Fibroblast of skin of back (primary cell): ENCODE measurements around the gene TLN1.

Experiments
- DNase-seq: peaks from one replicate; pipeline ENCODE4 v3.0.0-alpha.2; 2013

TLN1 gene

DNA sequence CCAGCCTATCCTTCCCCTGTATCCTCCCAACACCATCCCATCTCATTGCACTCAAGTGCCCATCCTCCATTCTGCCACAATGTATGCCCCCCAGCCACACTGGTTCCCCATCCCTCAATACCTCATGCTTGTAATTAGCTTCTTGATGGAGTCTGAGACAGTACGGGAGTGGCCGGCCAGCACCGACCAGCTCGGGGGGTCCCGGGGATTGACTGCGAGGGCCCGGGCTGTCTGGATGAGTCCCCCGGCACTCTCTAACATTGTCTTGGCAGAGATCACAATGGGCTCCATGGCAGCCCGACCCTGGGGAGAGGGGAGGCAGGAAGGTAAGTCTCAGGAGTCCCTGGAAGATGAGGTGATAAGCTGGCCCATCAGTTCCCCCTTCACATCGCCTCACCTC is 25.0 kb downstream of the TLN1 start:
- DNase-seq: no peak

DNA sequence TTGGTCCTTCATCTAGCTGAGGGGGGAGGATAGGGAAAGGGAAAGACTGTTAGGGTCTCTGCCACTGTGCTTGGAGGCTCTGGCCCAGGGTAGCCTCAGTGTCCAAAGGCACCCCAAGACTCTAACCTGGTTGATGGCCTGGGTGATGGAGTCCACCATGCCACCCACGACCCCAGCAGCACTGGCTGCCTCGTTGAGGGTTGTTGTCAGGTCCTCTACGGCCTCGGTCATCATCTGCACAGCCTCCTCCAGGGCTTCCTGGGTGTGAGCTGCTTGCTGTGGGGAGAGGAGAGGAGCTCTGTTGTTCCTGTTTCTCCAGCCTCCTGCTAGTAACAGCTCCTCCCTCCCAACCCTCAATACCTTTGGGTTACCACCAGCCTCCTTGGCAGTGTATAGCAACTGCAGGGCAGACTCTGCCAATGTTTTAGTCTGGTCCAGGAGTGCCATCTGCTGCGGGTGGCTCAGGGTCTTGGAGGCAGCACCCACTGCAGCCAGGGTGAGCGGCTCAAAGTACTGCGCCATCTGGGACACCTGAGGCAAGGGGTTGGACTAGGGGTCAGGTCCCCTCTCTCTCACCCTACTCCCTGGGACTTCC is 26.1 kb downstream of the TLN1 start:
- no peak for DNase-seq

DNA sequence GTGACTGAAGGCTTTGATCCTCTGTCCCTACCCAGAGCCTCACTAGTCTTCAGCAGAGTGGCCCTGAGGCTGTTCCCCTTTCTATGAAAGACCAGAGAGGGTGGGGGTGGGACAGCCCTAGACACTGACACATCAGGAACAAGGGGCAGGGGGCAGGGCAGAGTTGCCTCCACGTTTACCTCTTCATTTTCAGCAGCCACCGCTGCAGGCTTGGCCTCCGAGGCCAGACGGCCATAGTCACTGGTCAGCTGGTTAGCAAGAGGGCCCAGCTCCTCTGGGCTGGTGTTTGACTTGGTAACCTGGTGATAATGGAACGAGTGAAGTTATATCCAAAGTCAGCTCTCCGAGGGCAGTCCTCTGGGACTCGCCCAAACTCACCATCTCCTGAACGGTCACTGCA is 26.6 kb downstream of the TLN1 start:
- no peak for DNase-seq

DNA sequence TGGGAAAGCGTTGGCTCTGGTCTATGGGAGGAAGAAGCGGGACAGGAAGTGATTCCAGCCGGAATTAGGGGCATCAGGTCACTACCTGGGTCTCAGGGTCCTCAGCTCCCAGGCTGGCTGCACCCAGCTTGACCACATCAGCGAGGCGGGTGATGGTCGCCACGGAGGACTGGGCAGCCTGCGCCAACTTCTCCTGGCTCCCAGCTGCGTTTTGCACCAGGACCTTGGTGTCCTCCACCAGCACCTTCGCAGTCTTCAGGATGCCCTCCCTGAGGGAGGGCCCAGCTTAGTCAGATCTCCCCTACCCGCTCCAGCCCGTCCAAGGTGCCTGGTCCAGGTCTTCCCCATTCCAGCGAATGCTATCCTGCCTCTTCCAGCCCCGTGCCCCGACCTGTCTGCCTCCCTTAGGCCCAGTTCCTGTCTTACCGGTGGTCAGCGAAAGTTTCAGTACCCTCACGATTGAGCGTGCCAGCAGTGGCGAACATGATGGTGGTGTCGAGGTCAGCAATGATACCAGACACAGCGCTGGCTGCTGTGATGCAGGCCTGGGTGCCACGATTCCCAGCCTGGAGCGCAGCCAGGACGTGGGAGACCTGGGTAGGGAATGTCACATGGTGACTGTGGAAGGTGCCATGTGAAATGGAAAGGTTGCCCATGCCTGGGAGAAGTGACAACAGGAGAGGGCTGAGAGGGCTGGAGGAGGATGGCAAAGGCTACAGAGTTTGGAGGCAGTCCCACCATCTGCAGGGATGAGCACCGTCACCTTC is 27.9 kb downstream of the TLN1 start:
- no peak for DNase-seq

DNA sequence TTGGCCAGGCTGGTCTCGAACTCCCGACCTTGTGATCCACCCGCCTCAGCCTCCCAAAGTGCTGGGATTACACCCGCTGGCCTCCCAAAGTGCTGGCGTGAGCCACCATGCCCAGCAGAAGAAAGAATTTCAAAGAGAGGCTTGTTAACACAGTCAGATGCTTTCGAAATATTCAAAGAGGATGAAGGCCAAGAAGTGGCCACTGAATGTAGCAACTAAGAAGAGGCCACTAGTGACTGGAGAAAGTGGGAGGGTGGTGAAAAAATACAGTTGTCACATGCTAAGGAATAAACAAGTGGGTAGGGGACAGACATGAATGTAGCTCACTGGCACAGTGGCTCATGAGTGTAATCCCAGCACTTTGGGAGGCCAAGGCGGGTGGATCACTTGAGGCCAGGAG is 29.3 kb downstream of the TLN1 start:
- DNase-seq: no peak

DNA sequence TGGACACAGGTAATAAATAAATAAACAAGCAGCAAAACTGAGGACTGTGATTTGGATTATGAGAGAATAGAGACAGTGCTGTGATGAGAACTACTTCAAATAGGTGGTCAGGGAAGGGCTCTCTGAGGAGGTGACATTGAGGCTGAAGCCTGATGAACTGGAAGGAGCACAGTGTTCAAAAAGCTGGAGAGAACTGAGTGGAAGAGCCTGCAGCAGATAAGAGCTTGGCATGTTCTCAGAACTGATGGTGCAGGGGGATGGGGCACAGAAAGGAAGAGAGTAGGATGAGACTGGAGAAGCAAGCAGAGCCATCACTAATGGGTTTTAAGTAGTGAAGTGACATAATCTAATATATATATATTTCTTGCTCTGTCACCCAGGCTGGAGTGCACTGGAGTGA is 31.1 kb downstream of the TLN1 start:
- DNase-seq: no peak

DNA sequence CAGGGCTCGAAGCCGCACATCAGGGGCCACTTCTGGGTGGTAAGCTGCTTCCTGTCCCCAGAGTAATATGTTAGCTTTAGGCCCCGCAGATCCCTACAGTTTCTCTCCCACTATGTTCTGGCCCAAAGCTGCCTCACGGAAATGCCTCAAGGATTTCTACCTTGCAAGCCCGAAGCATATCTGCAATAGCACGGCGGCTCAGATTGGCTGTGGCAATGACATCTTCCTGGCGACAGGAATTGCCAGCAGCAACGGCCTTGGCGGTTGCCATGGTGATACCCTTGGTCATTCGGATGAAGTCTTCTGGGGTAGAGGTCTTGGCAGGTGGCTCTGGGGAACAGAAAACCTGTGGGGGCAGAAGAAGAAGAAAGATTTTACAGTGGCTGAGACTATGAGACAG is 32.0 kb downstream of the TLN1 start:
- no peak for DNase-seq

DNA sequence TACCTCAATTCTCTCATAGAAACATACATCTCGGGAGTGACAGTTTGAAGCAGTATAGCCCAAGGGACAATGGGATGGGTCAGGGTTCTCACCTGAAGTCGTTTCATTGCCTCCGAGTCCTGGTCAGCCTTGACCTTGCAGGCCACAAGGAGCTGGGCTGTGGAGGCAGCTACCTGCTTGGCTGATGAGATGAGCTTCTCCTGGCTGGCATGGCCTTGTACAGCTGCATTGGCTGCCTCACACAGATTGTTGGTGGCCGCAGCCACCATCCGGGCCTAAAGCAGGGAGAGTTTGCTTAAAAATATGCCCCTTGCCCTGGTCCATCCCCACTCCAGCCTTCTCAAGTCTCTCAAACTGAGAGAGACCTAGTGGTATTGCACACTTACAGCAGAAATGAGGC is 33.8 kb downstream of the TLN1 start:
- DNase-seq: no peak

DNA sequence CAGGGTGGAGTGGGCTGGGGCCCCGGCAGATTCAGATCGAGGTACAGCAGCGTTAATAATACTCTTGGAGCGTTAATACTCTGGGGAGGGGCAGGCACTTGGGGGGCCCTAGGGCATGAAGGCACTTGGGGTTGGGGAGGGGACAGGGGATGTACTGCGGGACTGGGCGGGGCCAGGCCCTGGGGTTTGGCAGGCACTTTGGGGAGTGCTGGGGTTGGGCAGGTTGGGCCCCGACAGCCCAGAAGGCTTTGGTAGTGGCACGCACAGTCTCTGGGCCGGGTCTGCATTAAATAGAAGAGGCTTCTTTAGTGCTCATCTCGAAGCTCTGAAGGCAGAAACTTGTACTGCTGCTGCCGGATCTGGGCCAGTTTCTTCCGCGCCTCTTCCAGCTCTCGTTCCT is 34.5 kb downstream of the TLN1 start:
- no peak for DNase-seq

DNA sequence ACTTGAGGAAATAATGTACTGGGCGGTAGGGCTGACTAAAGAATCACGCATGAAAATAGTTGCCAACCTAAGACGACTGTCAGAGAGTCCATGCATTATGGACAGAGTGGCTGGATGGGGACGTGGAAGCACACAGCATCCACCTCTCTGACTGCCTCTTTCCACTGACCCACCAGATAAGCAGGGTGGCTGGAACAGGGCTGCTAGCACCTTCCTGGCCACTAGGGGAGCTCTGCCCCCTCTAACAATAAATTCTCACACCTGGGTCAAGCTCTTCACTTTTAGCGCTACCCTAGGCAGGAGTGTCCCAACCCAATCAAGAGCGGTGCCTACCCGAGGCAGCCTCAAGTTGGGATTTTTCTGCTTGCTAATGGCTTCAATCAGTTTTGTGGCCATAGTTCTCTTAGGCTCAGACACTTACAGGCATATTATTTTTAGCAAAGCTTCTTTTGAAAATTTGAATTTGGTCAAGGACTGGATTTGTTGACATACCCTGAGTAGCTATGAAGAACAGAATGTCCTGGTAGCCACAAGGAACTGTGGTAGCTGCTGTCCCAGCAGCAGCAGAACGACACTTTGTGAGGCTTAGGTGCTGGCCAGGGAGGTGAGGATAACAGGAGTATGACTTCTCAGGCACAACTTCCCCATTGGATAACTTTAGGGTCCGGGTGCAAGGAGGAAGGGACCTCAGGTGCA is 35.3 kb downstream of the TLN1 start:
- DNase-seq: peak; percentile 34

DNA sequence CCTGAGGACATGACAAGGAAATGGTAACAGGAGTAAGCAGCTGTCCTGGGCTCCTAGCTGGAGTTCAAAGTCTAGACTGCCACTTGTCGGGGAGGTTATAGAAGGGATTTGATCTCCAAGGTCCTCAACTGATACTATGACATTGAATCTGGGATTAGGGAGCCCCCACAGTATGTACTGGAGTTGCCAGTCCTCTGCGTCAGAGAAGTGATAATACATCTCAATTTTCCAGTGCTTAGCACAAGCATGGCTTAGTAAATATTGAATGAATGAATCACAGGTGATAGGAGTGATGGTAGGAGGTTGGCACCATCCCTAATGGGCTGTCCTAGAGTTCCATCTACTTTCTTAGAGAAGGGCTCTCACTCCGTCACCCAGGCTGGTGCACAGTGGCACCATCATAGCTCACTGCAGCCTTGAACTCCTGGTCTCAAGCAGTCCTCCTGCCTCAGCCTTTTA is 36.0 kb downstream of the TLN1 start:
- no peak for DNase-seq

DNA sequence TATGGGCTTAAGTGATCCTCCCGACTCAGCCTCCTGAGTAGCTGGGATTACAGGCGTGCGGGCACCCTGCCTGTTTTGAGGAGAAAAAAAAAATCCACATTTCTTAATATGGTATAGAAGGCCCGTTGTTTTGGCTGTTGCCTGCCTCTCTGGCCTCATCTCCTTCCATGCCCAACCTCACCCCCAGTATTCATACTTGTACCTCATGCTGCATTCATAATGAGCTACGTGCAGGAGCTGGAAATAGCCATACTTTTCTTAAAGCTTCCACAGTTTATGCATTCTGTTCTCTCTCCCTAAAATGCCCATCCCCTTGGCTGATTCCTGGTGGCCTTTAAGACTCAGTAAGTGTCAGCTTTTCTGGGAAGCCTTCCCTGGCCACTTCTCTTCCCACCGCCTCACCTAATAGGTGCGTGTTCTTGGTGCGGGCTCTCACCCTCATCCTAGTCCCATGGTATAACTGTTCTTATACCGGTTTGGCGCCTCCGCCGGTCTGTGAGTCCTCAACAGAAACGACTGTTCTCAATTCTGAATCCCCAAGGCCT is 40.2 kb downstream of the TLN1 start:
- DNase-seq: peak; percentile 63

DNA sequence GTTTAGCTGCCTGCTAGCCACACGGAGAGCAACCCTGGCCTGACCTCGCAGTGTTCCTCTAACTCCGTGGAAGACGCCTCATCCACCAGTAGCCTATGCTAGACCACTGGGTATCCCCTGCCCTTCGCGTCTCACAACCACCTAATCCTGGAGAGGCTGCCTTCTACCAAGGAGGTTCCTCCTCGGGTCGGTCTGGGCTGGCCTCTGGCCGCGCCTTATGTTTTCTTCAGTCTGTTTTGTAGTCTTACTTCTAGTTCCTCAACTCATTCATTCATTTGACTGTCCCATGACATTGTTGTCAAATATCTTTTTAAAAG is 40.7 kb downstream of the TLN1 start:
- DNase-seq: no peak

DNA sequence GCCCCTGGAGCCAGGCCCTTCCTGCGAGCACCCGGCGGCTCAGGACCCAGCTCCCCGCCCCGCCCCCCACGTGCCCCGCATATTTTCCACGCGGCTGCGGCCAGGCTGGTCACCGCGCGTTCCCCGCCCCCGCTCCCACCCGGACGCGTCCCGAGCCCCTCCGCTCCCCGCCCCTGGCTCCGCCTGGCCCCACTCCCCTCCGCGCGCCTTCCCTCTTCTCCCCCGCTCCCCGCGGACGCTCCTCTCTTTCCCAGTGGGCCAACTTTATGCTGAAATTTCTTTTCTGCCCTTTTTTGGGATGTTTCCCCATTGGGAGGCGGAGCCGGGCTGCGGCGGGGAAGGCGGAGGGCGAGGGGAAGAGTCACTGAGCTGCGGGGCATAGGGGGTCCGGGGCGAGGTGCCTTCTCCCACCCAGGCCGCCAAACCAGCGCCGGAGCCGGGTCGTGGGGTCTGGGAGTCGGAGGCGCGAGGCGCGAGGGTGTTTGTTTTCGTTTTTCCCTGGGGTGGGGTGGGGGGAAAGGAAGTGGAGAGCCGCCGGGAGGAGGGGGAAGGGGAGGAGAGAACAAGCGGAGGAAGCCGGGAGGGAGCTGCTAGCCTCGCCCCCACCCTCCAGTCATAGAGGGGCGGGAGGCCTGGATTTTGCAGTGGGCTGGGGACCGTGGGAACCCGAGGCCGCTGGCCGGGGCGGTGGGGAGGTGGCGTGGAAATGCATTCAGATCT is 41.2 kb downstream of the TLN1 start:
- peak; percentile 93 for DNase-seq

DNA sequence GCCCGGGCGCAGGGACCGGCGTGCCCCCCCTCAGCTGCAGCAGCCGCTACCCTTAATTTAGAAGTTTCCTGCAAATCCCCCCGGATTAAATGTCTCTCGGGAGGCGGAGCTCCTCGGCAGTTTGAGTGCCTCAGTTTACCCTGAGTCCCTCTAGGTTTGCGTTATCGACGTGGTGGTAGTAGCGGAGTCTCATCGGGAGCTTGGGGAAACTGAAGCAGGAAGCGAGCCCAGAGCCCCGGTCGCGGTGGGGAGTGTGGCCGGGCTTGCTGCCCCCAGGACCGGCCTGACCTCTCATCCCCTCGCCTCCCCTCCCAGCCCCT is 41.7 kb downstream of the TLN1 start:
- DNase-seq: no peak

DNA sequence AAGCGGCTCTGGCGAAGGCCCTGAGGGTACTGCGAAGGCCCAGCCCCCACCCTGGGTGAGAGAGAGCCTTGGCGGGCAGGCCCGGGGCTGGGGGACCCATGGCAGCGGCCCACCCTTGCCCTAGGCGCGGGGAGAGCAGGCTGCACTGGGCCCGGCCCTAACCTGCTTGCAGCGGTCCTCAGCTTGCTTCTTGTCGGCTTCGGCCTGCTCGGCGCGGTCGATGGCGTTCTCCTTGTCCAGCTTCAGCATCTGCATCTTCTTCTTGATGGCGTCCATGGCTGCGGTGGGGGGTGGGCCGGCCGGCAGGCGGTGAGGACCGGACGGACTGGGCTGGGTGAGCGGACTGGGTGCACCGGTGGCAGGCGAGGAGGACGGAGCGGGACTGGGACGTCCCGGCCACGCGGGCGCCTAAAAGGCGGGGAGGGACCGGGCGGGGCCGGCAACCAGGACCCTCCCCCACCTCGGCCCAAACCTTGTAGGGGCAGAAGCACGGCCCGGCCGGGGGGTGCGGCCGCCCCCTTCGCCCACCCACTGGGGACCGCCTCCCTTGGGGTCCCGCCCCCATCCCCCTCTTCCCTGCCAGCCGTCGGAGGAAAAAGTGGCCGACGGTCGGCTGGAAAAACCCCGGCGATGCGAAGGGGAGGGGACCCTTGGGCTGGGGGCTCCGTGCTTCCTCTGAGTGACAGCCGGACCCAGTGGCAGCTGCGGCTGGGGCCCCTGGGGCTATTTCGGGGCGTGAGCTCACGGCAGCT is 42.3 kb downstream of the TLN1 start, which contains the start of gene TPM2:
TPM2 (minus strand) TSS at position 384 of the 752 bp plus-strand sequence; CDS start at position 276, 108 bp downstream.
- DNase-seq: peak; percentile 93

DNA sequence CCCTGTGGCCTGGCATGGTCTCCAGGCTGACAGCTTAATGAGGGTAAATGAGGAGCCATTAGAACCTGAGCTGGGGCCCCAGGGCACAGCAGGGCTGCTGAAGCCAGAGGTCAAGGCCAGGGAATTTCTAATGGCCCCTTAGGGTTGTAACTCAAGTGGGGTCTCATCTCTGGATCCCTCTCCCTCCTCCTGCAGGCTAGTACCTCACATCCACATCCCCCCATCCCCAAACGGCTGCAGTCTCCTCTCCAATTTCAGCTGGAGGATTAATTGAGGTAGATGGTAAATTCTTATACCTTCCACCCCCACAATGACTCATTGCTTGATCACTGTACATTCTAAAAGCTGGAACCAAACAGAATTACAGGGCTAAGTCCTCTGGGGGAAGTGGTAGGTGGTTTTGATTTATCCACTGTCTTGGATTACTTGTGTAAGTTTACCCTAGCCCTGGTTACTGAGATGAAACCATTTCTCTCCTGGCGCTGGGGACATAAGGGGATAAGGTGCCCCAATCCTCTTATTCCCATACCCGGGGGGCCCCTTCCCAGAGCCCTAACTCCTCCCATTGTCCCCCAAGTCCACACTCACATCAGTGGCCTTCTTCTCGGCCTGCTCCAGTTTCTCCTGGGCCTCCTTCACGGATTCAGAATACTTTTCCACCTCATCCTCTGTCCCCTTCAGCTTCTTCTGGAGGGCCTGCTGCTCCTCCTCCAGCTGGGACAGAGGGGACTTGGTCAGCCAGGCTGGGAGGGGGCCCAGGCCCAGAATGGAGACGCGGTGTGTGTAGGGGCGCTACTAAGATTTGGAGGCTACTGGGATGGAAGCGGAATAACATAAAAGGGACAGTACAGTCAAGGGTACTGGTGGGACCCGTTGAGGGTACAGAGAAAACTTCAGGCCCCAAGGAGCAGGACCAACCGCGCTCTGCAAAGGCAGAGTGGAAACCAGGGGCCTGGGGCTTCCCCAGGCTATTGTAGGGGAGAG is 43.1 kb downstream of the TLN1 start:
- DNase-seq: peak; percentile 76

DNA sequence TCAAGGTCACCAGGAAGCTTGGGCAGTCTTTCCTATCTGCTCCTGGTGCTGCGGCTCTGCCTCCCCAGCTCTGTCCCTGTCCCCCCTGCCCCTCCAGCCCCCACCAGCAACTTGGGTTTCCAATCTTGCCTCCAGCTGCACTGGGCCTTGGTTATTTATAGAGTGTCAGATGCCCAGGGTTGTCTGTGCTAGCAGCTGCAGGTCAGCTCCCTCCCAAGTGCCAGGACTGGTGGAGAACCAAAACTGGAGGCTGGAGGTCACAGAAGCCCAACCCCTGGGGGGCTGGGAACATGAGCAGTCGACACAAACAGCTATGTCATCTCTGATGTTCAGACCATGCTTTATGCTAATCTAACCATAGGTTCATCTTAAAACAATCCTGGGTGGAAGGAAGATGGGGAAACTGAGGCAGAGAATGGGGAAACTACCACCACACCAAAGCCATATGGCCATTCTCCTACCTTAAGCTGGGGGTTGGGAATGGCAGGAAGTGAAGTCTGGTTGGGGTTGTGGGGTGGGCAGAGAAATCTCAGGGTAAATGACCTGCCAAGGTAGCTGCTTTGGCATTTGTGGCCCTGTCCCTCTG is 43.9 kb downstream of the TLN1 start:
- DNase-seq: no peak

DNA sequence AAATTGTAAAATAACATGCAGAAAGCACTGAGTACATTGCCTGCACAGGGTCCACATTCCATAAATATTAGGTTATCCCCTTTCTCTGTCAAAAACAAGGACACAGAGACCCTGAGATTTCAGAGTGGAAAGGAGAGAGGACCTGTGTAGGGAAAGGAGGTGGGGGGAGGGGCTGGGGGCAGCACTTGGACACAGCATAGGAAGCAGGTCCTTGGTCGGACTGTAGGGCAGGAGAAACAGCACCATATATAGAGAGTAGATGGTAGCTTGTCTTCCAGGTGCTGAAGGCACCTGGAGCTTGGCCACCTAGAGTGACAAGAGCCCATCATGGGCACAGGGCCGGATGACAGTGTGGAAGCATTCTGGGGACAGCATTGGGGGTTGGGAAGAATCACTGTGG is 44.7 kb downstream of the TLN1 start:
- DNase-seq: no peak
